Neutrophil (primary cell): Measurements from ENCODE around the gene ACOX2.

Experiments
- H3K27ac ChIP-seq: fragments of 200-600 bp; sonication (generic); 2 replicates; pipeline ENCODE4 v1.5.1; 2016; ENCODE audit warnings: mild to moderate bottlenecking, moderate library complexity
- H3K27me3 ChIP-seq: fragments of 200-600 bp; sonication (generic); 2 replicates; pipeline ENCODE4 v1.6.0; 2016; ENCODE audit warnings: mild to moderate bottlenecking
- H3K36me3 ChIP-seq: fragments of 200-600 bp; sonication (generic); 2 replicates; pipeline ENCODE4 v1.5.1; 2017
- H3K4me1 ChIP-seq, 2 experiments: fragments of 200-600 bp in 1 of 2; sonication (generic) in 1 of 2; 1 replicate in 1 of 2; 2 replicates in 1 of 2; pipeline versions ENCODE4 v1.5.1 to v1.6.1; 2013 to 2016; ENCODE audit warnings: low read depth in 1 of 2, low read length in 1 of 2, mild to moderate bottlenecking in 1 of 2, moderate library complexity in 1 of 2; ENCODE audit not compliant: control insufficient read depth in 1 of 2, insufficient read depth in 1 of 2
- H3K4me3 ChIP-seq, 2 experiments: fragments of 200-600 bp in 1 of 2; sonication (generic) in 1 of 2; 1 replicate in 1 of 2; 2 replicates in 1 of 2; pipeline ENCODE4 v1.5.1; 2013 to 2016; ENCODE audit warnings: low read depth in 1 of 2, low read length in 1 of 2, mild to moderate bottlenecking in 1 of 2, moderate library complexity in 1 of 2
- H3K9me3 ChIP-seq: fragments of 200-600 bp; sonication (generic); 2 replicates; pipeline ENCODE4 v1.5.1; 2016
- CTCF ChIP-seq: fragments of 200-600 bp; sonication (generic); IDR thresholded peaks from 2 replicates; pipeline ENCODE4 v1.5.1; 2016; ENCODE audit warnings: antibody characterized with exemption

ACOX2 gene

GRCh38 chr3:58463181-58463941, 73.6 kb downstream of the ACOX2 start:
- H3K27me3 ChIP-seq: peaks cover 20% of the 10 kb centered on the region
- no peaks in the 10 kb centered on the region for H3K36me3 ChIP-seq
- H3K4me3 ChIP-seq: no peak overlapping the region
- no peaks in the 10 kb centered on the region for H3K9me3 ChIP-seq
- H3K4me1 ChIP-seq: peaks cover 0 to 4% of the 10 kb centered on the region in 2 experiments
- no peak overlapping the region for H3K27ac ChIP-seq
- peak; percentile 41 for TF ChIP-seq CTCF

GRCh38 chr3:58462829-58463180, 74.2 kb downstream of the ACOX2 start:
- Histone ChIP-seq H3K27ac (no peak overlapping the region), H3K4me1 (peaks cover 0 to 4% of the 10 kb centered on the region in 2 experiments), H3K9me3 (no peaks in the 10 kb centered on the region), H3K4me3 (no peak overlapping the region), H3K36me3 (no peaks in the 10 kb centered on the region), H3K27me3 (peaks cover 20% of the 10 kb centered on the region)
- no peak for TF ChIP-seq CTCF

GRCh38 chr3:58459160-58459559, 77.8 kb downstream of the ACOX2 start:
- Histone ChIP-seq H3K4me1 (peaks cover 0 to 4% of the 10 kb centered on the region in 2 experiments), H3K9me3 (no peaks in the 10 kb centered on the region), H3K27ac (no peak overlapping the region), H3K36me3 (no peaks in the 10 kb centered on the region), H3K4me3 (no peak overlapping the region), H3K27me3 (peaks cover 17% of the 10 kb centered on the region)
- TF ChIP-seq CTCF: no peak
